AG09309 (cell line): ENCODE data around the gene ADD3.
A peak's percentile ranks its signal among the peaks of the same experiment; 100 is the strongest.

Experiments
- DNase-seq: peaks from one replicate; pipeline ENCODE4 v3.0.0-alpha.2; 2010; ENCODE audit warnings: low read depth
- H3K4me3 ChIP-seq: 2 replicates; pipeline ENCODE4 v1.5.1; 2011; ENCODE audit warnings: mild to moderate bottlenecking, low read depth, low read length, moderate library complexity; ENCODE audit not compliant: control insufficient read depth
- TF ChIP-seq, protein P1 (sequence below): IDR thresholded peaks from 2 replicates; pipeline ENCODE4 v1.5.1; 2011; ENCODE audit warnings: mild to moderate bottlenecking, low read depth, low read length, inconsistent platforms; ENCODE audit not compliant: insufficient read depth, control insufficient read depth; ENCODE audit errors: missing control alignments

Gene ADD3

DNA sequence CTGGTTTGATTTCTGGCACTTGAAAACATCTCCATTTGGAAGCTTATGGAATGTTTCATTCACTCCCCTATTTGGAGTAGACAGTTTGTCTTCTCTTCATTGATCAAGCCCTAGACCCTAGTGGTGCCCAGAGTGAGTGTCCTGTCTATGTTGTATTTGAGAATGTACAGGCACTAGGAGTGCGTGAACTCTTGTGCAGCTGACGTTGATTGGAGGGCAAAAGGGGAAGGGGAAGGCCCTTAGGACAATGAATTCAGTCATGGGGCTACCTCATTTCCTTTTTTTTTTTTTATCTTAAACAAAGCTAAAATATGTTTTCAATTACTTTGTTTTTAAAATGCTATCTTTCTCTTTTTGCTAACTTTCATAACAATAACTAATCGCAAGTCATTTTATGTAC, 66.5 kb downstream of the ADD3 start:
- no peak for DNase-seq
- H3K4me3 ChIP-seq, result no peak overlapping the region

DNA sequence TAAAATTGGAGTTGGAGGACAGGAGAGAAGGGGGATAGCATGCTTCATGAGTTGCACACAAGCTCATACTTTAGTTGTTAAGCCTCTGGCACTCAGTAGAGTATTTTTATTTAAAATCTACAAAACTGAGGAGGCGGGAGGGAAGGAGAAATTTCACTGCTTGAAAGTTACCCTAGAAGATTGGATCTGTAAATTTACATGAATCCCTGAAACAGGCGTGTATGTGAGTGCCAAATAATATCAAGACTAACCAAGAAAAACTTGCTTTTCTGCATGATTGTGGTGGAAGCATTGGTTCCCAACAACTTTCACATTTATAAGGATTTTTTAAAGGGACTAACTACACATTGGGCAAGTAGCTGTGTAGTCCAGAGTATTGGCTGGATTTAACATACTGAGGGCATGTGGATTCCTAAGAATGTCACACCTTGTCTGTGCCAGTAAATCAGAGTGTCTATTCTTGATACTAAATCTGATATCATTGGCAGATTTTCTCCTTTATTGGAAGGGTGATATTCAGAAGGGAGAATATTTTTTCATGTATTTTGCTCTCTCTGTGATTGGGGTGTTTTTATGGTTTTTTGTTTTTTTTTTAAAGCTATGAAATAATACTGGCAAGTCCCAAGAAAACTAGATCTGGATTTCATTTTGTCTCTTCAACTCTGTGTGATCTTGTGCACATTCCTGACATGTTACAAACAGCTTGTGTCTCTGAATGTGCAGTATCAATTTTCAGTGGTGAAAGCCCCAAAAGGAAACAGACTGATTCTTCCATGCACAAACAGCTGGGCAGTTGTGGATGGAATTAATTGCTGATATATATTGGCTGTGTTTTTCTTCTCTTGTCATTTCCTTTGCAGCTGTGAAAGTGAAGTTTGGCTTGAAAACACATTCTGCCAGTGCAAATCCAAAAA, 67.2 kb downstream of the ADD3 start:
- TF ChIP-seq, protein P1, sequence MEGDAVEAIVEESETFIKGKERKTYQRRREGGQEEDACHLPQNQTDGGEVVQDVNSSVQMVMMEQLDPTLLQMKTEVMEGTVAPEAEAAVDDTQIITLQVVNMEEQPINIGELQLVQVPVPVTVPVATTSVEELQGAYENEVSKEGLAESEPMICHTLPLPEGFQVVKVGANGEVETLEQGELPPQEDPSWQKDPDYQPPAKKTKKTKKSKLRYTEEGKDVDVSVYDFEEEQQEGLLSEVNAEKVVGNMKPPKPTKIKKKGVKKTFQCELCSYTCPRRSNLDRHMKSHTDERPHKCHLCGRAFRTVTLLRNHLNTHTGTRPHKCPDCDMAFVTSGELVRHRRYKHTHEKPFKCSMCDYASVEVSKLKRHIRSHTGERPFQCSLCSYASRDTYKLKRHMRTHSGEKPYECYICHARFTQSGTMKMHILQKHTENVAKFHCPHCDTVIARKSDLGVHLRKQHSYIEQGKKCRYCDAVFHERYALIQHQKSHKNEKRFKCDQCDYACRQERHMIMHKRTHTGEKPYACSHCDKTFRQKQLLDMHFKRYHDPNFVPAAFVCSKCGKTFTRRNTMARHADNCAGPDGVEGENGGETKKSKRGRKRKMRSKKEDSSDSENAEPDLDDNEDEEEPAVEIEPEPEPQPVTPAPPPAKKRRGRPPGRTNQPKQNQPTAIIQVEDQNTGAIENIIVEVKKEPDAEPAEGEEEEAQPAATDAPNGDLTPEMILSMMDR, result no peak
- peak; percentile 79 for DNase-seq
- no peak overlapping the region for H3K4me3 ChIP-seq

More for the DNA sequence above, 66.5 kb downstream of the ADD3 start:
- TF ChIP-seq, protein P1, result no peak

DNA sequence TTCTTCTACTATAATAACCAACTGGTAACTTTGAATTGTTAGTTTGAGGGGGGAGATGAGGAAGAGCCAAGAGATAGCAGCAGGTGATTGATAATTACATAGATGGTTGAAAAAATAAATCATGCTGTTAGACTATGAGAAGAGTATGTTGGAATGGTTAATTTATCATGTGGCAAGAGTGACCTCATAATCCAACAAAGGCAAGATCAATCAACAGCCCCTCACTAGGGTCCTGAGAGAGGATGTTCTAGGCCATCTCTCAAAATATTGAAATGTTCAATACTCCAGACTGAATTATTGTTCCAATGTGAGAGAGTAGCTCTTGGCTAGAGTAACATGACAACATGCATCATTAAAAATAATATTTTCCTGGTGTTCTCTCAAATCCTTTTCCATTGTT, 67.9 kb downstream of the ADD3 start:
- TF ChIP-seq, protein P1, result no peak
- DNase-seq, result no peak
- H3K4me3 ChIP-seq, result no peak overlapping the region

DNA sequence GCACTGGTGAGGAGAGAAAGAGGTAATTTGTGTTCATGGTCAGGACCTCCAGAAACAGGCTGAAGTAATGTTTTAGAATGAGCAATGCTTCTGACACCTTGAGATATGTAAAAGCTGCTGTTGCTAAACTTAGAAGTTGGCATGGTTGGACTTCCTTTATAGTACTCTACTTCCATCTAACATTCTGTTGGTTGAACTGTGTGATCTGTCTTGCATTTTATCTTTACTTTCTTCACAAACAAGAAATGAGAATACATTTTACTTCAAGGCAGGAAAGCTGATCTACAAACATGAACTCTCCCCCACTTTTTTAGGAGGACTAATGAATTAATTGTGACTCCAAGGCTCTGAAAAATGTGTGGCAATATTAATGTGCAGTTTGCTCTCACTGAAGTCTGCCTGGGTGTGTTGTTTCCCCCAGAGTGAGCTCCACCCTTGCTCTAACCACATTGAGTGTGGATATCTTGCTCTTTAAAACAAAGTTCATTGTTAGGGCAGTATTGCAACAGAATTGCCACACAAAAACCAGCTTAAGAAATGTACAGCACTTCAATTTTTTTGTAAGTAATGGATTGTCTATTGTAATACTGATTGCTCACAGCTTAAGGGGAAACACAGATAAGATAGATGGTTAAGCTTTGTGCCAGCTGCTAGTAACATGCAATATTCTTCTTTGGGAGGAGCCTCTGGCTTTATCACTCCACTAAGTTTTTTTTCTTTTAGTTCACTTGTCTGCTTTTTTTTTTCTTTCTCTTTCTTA, 69.0 kb downstream of the ADD3 start:
- H3K4me3 ChIP-seq, result no peak overlapping the region
- DNase-seq, result peak; percentile 94
- TF ChIP-seq, protein P1, result no peak

DNA sequence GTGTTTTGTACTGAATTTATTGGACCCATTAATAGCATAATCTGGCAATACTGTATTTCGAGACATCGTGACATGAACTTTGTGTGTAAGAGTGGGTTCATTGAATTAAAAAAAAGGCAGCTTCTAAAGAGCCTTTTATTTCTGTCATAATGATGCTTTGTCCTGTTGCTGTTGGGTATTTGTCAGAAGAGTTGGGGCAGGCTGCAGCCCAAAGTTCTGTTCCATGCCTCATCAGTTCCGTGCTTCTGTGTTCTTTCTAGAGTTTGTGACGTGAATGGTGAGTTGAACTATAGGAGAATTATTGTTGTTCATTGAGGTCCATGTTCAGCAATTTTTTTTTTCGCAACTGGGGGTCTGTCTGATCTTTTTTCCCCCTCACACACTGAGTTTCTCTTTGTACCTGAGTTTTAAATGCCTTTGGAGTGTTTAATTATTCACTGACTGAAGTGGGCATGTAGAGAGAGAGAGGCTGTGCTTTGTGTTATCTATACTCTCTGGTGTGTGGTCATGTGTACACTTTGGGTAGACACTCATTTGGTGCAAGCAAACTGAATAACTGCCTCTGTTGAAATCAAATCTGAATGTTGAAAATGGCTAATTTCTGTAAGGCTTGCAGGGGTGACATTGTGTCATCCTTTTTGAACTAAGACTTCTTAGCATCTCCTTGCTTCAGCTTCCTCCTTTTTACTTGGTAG, 69.8 kb downstream of the ADD3 start:
- H3K4me3 ChIP-seq, result no peak overlapping the region
- TF ChIP-seq, protein P1, result no peak
- no peak for DNase-seq

DNA sequence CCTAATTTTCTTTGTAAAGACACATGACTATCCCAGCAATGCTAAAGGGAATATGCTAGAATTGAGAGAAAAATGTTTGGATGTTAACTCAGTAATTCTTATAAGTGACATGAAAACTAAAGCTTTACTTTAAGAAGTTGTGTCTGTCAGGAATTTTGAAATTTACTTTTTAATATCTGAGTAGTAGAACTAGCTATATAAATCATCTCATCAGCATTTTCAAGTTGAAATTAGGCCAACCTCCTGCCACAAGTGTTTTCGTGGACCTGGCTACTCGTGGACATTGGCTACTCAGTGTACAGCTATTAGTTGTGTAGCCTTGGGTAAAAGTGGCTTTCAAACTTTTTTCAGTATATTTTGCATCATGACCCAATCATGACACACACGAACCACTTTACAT, 70.5 kb downstream of the ADD3 start:
- no peak overlapping the region for H3K4me3 ChIP-seq
- TF ChIP-seq, protein P1, result no peak
- no peak for DNase-seq
